ENCODE measurements around the gene AKNA.

AKNA gene

GRCh38 chr9:114314256-114314867 lies 73.4 kb downstream of the AKNA start:
- no peaks in the 10 kb centered on the region for H3K79me1 ChIP-seq (ENCODE audit: low read depth, low read length)
- peak overlapping the region; percentile 71 for H2AK5ac ChIP-seq (ENCODE audit: low read depth, low read length)
- H3K36me3 ChIP-seq (replicated peaks in 1 of 2; ENCODE audit: control insufficient read depth in 2 of 2, insufficient read depth in 2 of 2, low read length in 2 of 2): peaks cover 0 to 3% of the 10 kb centered on the region in 2 donors
- peak overlapping the region; percentile 33 for H2BK5ac ChIP-seq (ENCODE audit: low read length)
- WGBS, 2 donors (ENCODE audit: extremely low coverage in 2 of 2, insufficient read length in 2 of 2, insufficient replicate concordance in 1 of 2): no CpG with 5 or more reads among the region's 7 CpGs
- H2BK120ac ChIP-seq (ENCODE audit: low read depth, low read length): no peak overlapping the region
- H2BK15ac ChIP-seq (ENCODE audit: low read length): peak overlapping the region; percentile 63
- H3K14ac ChIP-seq (ENCODE audit: low read length): no peak overlapping the region
- H3K4ac ChIP-seq (ENCODE audit: low read length): no peak overlapping the region
- no peak overlapping the region for H4K8ac ChIP-seq (ENCODE audit: low read depth, low read length)
- H3K4me3 ChIP-seq (ENCODE audit: low read length in 2 of 2): no peak overlapping the region
- DNase-seq (ENCODE audit: low spot score): no peak
- H2AFZ ChIP-seq (ENCODE audit: low read length): no peak overlapping the region
- H3K9me3 ChIP-seq (replicated peaks in 1 of 2; ENCODE audit: control insufficient read depth in 2 of 2, insufficient read depth in 1 of 2, low read depth in 1 of 2, low read length in 2 of 2): peaks cover 0 to 2% of the 10 kb centered on the region in 2 donors
- peak overlapping the region; percentile 20 for H3K23ac ChIP-seq (ENCODE audit: low read depth, low read length, poor library complexity)
- H3K18ac ChIP-seq (ENCODE audit: low read length): no peak overlapping the region
- no peak overlapping the region for H3K27ac ChIP-seq (replicated peaks; ENCODE audit: low read length)
- H4K91ac ChIP-seq (ENCODE audit: low read depth, low read length, poor library complexity): no peak overlapping the region
- H3K4me1 ChIP-seq (ENCODE audit: control insufficient read depth in 2 of 2, insufficient read depth in 1 of 2, low read depth in 1 of 2, low read length in 2 of 2): peaks cover 0 to 3% of the 10 kb centered on the region in 2 donors
- no peak overlapping the region for H2BK12ac ChIP-seq (ENCODE audit: low read length)
- no peak overlapping the region for H3K9ac ChIP-seq (ENCODE audit: low read depth, low read length, poor library complexity)
- H3K4me2 ChIP-seq (ENCODE audit: insufficient read depth, low read length, poor library complexity, severe bottlenecking): no peak overlapping the region
- no peaks in the 10 kb centered on the region for H3K27me3 ChIP-seq (ENCODE audit: control insufficient read depth in 3 of 3, insufficient read depth in 3 of 3, low read depth in 1 of 3, low read length in 3 of 3)

GRCh38 chr9:114313186-114313585 lies 74.6 kb downstream of the AKNA start:
- H3K23ac ChIP-seq (ENCODE audit: low read depth, low read length, poor library complexity): no peak overlapping the region
- H3K18ac ChIP-seq (ENCODE audit: low read length): no peak overlapping the region
- no peak overlapping the region for H3K14ac ChIP-seq (ENCODE audit: low read length)
- H2AFZ ChIP-seq (ENCODE audit: low read length): no peak overlapping the region
- no peak overlapping the region for H3K27ac ChIP-seq (replicated peaks; ENCODE audit: low read length)
- H4K91ac ChIP-seq (ENCODE audit: low read depth, low read length, poor library complexity): no peak overlapping the region
- no peak overlapping the region for H3K4ac ChIP-seq (ENCODE audit: low read length)
- no peak overlapping the region for H2BK15ac ChIP-seq (ENCODE audit: low read length)
- H2BK12ac ChIP-seq (ENCODE audit: low read length): no peak overlapping the region
- H3K27me3 ChIP-seq (ENCODE audit: control insufficient read depth in 3 of 3, insufficient read depth in 3 of 3, low read depth in 1 of 3, low read length in 3 of 3): no peaks in the 10 kb centered on the region
- peaks cover 0 to 2% of the 10 kb centered on the region in 2 donors for H3K9me3 ChIP-seq (replicated peaks in 1 of 2; ENCODE audit: control insufficient read depth in 2 of 2, insufficient read depth in 1 of 2, low read depth in 1 of 2, low read length in 2 of 2)
- H2BK5ac ChIP-seq (ENCODE audit: low read length): no peak overlapping the region
- H2AK5ac ChIP-seq (ENCODE audit: low read depth, low read length): no peak overlapping the region
- H3K36me3 ChIP-seq (replicated peaks in 1 of 2; ENCODE audit: control insufficient read depth in 2 of 2, insufficient read depth in 2 of 2, low read length in 2 of 2): peaks cover 0 to 3% of the 10 kb centered on the region in 2 donors
- no peak overlapping the region for H3K9ac ChIP-seq (ENCODE audit: low read depth, low read length, poor library complexity)
- H3K4me1 ChIP-seq (ENCODE audit: control insufficient read depth in 2 of 2, insufficient read depth in 1 of 2, low read depth in 1 of 2, low read length in 2 of 2): peaks cover 0 to 3% of the 10 kb centered on the region in 2 donors
- no peaks in the 10 kb centered on the region for H3K79me1 ChIP-seq (ENCODE audit: low read depth, low read length)
- no peak overlapping the region for H2BK120ac ChIP-seq (ENCODE audit: low read depth, low read length)
- no peak for DNase-seq (ENCODE audit: low spot score)
- no peak overlapping the region for H3K4me3 ChIP-seq (ENCODE audit: low read length in 2 of 2)
- H3K4me2 ChIP-seq (ENCODE audit: insufficient read depth, low read length, poor library complexity, severe bottlenecking): no peak overlapping the region
- WGBS, 2 donors (ENCODE audit: extremely low coverage in 2 of 2, insufficient read length in 2 of 2, insufficient replicate concordance in 1 of 2): no CpG with 5 or more reads among the region's 8 CpGs
- no peak overlapping the region for H4K8ac ChIP-seq (ENCODE audit: low read depth, low read length)

- DNase-seq (ENCODE audit: low spot score): no peak
- no CpG with 5 or more reads among the region's 8 CpGs for WGBS, 2 donors (ENCODE audit: extremely low coverage in 2 of 2, insufficient read length in 2 of 2, insufficient replicate concordance in 1 of 2)
- H2AK5ac ChIP-seq (ENCODE audit: low read depth, low read length): peak overlapping the region; percentile 30
- H3K4me1 ChIP-seq (ENCODE audit: control insufficient read depth in 2 of 2, insufficient read depth in 1 of 2, low read depth in 1 of 2, low read length in 2 of 2): peaks cover 0 to 3% of the 10 kb centered on the region in 2 donors
- no peaks in the 10 kb centered on the region for H3K79me1 ChIP-seq (ENCODE audit: low read depth, low read length)
- no peak overlapping the region for H3K18ac ChIP-seq (ENCODE audit: low read length)
- H3K4ac ChIP-seq (ENCODE audit: low read length): no peak overlapping the region
- no peak overlapping the region for H4K8ac ChIP-seq (ENCODE audit: low read depth, low read length)
- H3K9ac ChIP-seq (ENCODE audit: low read depth, low read length, poor library complexity): no peak overlapping the region
- no peak overlapping the region for H4K91ac ChIP-seq (ENCODE audit: low read depth, low read length, poor library complexity)
- H3K4me3 ChIP-seq (ENCODE audit: low read length in 2 of 2): no peak overlapping the region
- peaks cover 0 to 2% of the 10 kb centered on the region in 2 donors for H3K9me3 ChIP-seq (replicated peaks in 1 of 2; ENCODE audit: control insufficient read depth in 2 of 2, insufficient read depth in 1 of 2, low read depth in 1 of 2, low read length in 2 of 2)
- peak overlapping the region; percentile 34 for H3K23ac ChIP-seq (ENCODE audit: low read depth, low read length, poor library complexity)
- no peak overlapping the region for H2BK12ac ChIP-seq (ENCODE audit: low read length)
- H2AFZ ChIP-seq (ENCODE audit: low read length): no peak overlapping the region
- H2BK5ac ChIP-seq (ENCODE audit: low read length): no peak overlapping the region
- H2BK15ac ChIP-seq (ENCODE audit: low read length): no peak overlapping the region
- no peak overlapping the region for H2BK120ac ChIP-seq (ENCODE audit: low read depth, low read length)
- H3K27ac ChIP-seq (replicated peaks; ENCODE audit: low read length): no peak overlapping the region
- H3K4me2 ChIP-seq (ENCODE audit: insufficient read depth, low read length, poor library complexity, severe bottlenecking): no peak overlapping the region
- H3K36me3 ChIP-seq (replicated peaks in 1 of 2; ENCODE audit: control insufficient read depth in 2 of 2, insufficient read depth in 2 of 2, low read length in 2 of 2): peaks cover 0 to 3% of the 10 kb centered on the region in 2 donors
- H3K14ac ChIP-seq (ENCODE audit: low read length): no peak overlapping the region
- no peaks in the 10 kb centered on the region for H3K27me3 ChIP-seq (ENCODE audit: control insufficient read depth in 3 of 3, insufficient read depth in 3 of 3, low read depth in 1 of 3, low read length in 3 of 3)
Measured at GRCh38 chr9:114312513-114312875, 75.3 kb downstream of the AKNA start.

- Histone ChIP-seq H2BK120ac (ENCODE audit: low read depth, low read length) (no peak overlapping the region), H3K27me3 (ENCODE audit: control insufficient read depth in 3 of 3, insufficient read depth in 3 of 3, low read depth in 1 of 3, low read length in 3 of 3) (no peaks in the 10 kb centered on the region), H3K79me1 (ENCODE audit: low read depth, low read length) (no peaks in the 10 kb centered on the region), H3K14ac (ENCODE audit: low read length) (no peak overlapping the region), H3K18ac (ENCODE audit: low read length) (no peak overlapping the region), H2BK12ac (ENCODE audit: low read length) (no peak overlapping the region), H3K36me3 (replicated peaks in 1 of 2; ENCODE audit: control insufficient read depth in 2 of 2, insufficient read depth in 2 of 2, low read length in 2 of 2) (peaks cover 0 to 3% of the 10 kb centered on the region in 2 donors), H3K9me3 (replicated peaks in 1 of 2; ENCODE audit: control insufficient read depth in 2 of 2, insufficient read depth in 1 of 2, low read depth in 1 of 2, low read length in 2 of 2) (peaks cover 0 to 2% of the 10 kb centered on the region in 2 donors), H2BK15ac (ENCODE audit: low read length) (no peak overlapping the region), H3K4me3 (ENCODE audit: low read length in 2 of 2) (no peak overlapping the region), H2AFZ (ENCODE audit: low read length) (no peak overlapping the region), H2AK5ac (ENCODE audit: low read depth, low read length) (no peak overlapping the region), H3K4me2 (ENCODE audit: insufficient read depth, low read length, poor library complexity, severe bottlenecking) (no peak overlapping the region), H3K4ac (ENCODE audit: low read length) (no peak overlapping the region), H3K9ac (ENCODE audit: low read depth, low read length, poor library complexity) (no peak overlapping the region), H3K23ac (ENCODE audit: low read depth, low read length, poor library complexity) (no peak overlapping the region), H2BK5ac (ENCODE audit: low read length) (no peak overlapping the region), H4K8ac (ENCODE audit: low read depth, low read length) (no peak overlapping the region), H3K4me1 (ENCODE audit: control insufficient read depth in 2 of 2, insufficient read depth in 1 of 2, low read depth in 1 of 2, low read length in 2 of 2) (peaks cover 0 to 2% of the 10 kb centered on the region in 2 donors), H4K91ac (ENCODE audit: low read depth, low read length, poor library complexity) (no peak overlapping the region), H3K27ac (replicated peaks; ENCODE audit: low read length) (no peak overlapping the region)
- no CpG with 5 or more reads among the region's 28 CpGs for WGBS, 2 donors (ENCODE audit: extremely low coverage in 2 of 2, insufficient read length in 2 of 2, insufficient replicate concordance in 1 of 2)
- no peak for DNase-seq (ENCODE audit: low spot score)
Measured at GRCh38 chr9:114311571-114312512, 75.9 kb downstream of the AKNA start.

All from neuronal stem cell (in vitro differentiated cells).